HepG2 (cell line): ENCODE results near the gene PLCD4. TPM values are rescaled to one million over a fixed set of nuclear protein-coding genes. Genes with fewer than 3 reads are reported as not detected.

Experiments
- AHR ChIP-seq: IDR thresholded peaks from 2 replicates; pipeline ENCODE4 v1.6.1; 2018; ENCODE audit warnings: missing genetic modification reagents, missing compliant biosample characterization
- ATF5 ChIP-seq: sonication (generic); formaldehyde crosslinking; IDR thresholded peaks from 2 replicates; pipeline ENCODE4 v1.4.0; 2020; ENCODE audit warnings: mild to moderate bottlenecking, low read depth, missing genetic modification reagents
- BCLAF1 ChIP-seq: fragments of 450-650 bp; IDR thresholded peaks from 2 replicates; pipeline ENCODE4 v1.6.1; 2017; ENCODE audit warnings: mild to moderate bottlenecking
- GATAD1 ChIP-seq: IDR thresholded peaks from 2 replicates; pipeline ENCODE4 v1.6.1; 2016; ENCODE audit warnings: missing genetic modification reagents, missing compliant biosample characterization
- HOMEZ ChIP-seq: IDR thresholded peaks from 2 replicates; pipeline ENCODE4 v1.6.1; 2016; ENCODE audit warnings: low read depth
- MAF1 ChIP-seq: sonication (generic); formaldehyde crosslinking; IDR thresholded peaks from 2 replicates; pipeline ENCODE4 v1.5.0; 2020; ENCODE audit warnings: missing genetic modification reagents, borderline replicate concordance
- RFXAP ChIP-seq: sonication (generic); formaldehyde crosslinking; IDR thresholded peaks from 2 replicates; pipeline ENCODE4 v1.4.0; 2020; ENCODE audit warnings: missing genetic modification reagents, borderline replicate concordance
- U2AF1 ChIP-seq: fragments of 200-400 bp; formaldehyde crosslinking; optimal IDR thresholded peaks from 2 replicates; pipeline ENCODE3; 2017; ENCODE audit warnings: mild to moderate bottlenecking, low read depth, low read length
- ZBTB26 ChIP-seq: IDR thresholded peaks from 2 replicates; pipeline ENCODE4 v1.6.1; 2016; ENCODE audit warnings: missing compliant biosample characterization, missing genetic modification reagents, borderline replicate concordance
- ZFP90 ChIP-seq: sonication (generic); formaldehyde crosslinking; IDR thresholded peaks from 2 replicates; pipeline ENCODE4 v1.8.0; 2022; ENCODE audit warnings: missing genetic modification reagents, mild to moderate bottlenecking, inconsistent platforms, borderline replicate concordance
- ZNF264 ChIP-seq: sonication (generic); formaldehyde crosslinking; IDR thresholded peaks from 2 replicates; pipeline ENCODE4 v1.4.0; 2020; ENCODE audit warnings: missing genetic modification reagents
- ZNF274 ChIP-seq: sonication (generic); formaldehyde crosslinking; IDR thresholded peaks from 2 replicates; pipeline ENCODE4 v1.5.1; 2020; ENCODE audit warnings: mild to moderate bottlenecking, missing genetic modification reagents
- ZNF382 ChIP-seq: sonication (generic); formaldehyde crosslinking; IDR thresholded peaks from 2 replicates; pipeline ENCODE4 v1.5.0; 2020; ENCODE audit warnings: missing genetic modification reagents, mild to moderate bottlenecking, borderline replicate concordance
- ZNF7 ChIP-seq: IDR thresholded peaks from 2 replicates; pipeline ENCODE4 v1.6.1; 2016; ENCODE audit warnings: missing biosample characterization, missing genetic modification reagents
- ZNF710 ChIP-seq: sonication (generic); formaldehyde crosslinking; IDR thresholded peaks from 2 replicates; pipeline ENCODE4 v1.5.0; 2020; ENCODE audit warnings: mild to moderate bottlenecking, missing genetic modification reagents, borderline replicate concordance
- ZNF770 ChIP-seq: sonication (generic); formaldehyde crosslinking; IDR thresholded peaks from 2 replicates; pipeline ENCODE4 v1.5.0; 2020; ENCODE audit warnings: mild to moderate bottlenecking, missing genetic modification reagents
- ZNF781 ChIP-seq: sonication (generic); formaldehyde crosslinking; IDR thresholded peaks from 2 replicates; pipeline ENCODE4 v1.5.1; 2020; ENCODE audit warnings: borderline replicate concordance, mild to moderate bottlenecking, missing genetic modification reagents; ENCODE audit errors: not compliant biosample characterization
- polyA plus RNA-seq, 8 experiments: library from polyadenylated mRNA; depleted of rRNA in 3 of 8; stranded (reverse) in 7 of 8; unstranded in 1 of 8; fragments of >200 nt; fragmentation: Illumina TruSeq in 4 of 8; extraction: Trizol in 4 of 8; gene quantifications; 2 replicates each; pipeline versions ENCODE4 v1.2.1 to v1.2.3, GENCODE V29; 2011 to 2016; ENCODE audit warnings: low read depth in 4 of 8, missing spikeins in 1 of 8, mixed read lengths in 1 of 8; ENCODE audit not compliant: insufficient read depth in 1 of 8
- total RNA-seq, 5 experiments: library from RNA; depleted of rRNA; stranded (reverse); fragments of >200 nt; fragmentation: Illumina TruSeq; extraction: Trizol; gene quantifications; 2 replicates each; pipeline ENCODE4 v1.2.3, GENCODE V29; 2016; ENCODE audit warnings: low read depth in 1 of 5

The PLCD4 gene
- total and polyA plus RNA-seq, 2 of the 13 experiments (the other 11 are each of a cell fraction or from before 2014, with no cell fraction given), result 0.26 TPM; not detected in 1

- TF ChIP-seq ATF5 (CRISPR knock-in tag), result no peak
- no peak for TF ChIP-seq HOMEZ (CRISPR knock-in tag)
- no peak for TF ChIP-seq ZNF264 (CRISPR knock-in tag)
- TF ChIP-seq BCLAF1, result no peak
- peak; percentile 57 for TF ChIP-seq U2AF1
- TF ChIP-seq ZFP90 (CRISPR knock-in tag), result no peak
- TF ChIP-seq GATAD1 (CRISPR knock-in tag), result peak; percentile 97
- no peak for TF ChIP-seq ZNF781
- no peak for TF ChIP-seq ZNF7 (CRISPR knock-in tag)
- TF ChIP-seq ZNF274 (CRISPR knock-in tag), result peak; percentile 71; the same call in 1 of the 2 replicates
- TF ChIP-seq RFXAP (CRISPR knock-in tag), result peak; percentile 39; the same call in 1 of the 2 replicates
- 0 out of 2 replicates have a peak, but pooled peaks have one; percentile 34 for TF ChIP-seq ZBTB26 (CRISPR knock-in tag)
- peak; percentile 46; the same call in 1 of the 2 replicates for TF ChIP-seq MAF1 (CRISPR knock-in tag)
- TF ChIP-seq ZNF770 (CRISPR knock-in tag), result peak; percentile 71
- no peak for TF ChIP-seq AHR
- no peak for TF ChIP-seq ZNF382 (CRISPR knock-in tag)
- peak; percentile 68 for TF ChIP-seq ZNF710 (CRISPR knock-in tag)
Measured at GRCh38 chr2:218671654-218672566, 64.2 kb downstream of the PLCD4 start, which contains the start of the genes RNF25 and STK36 (continued).
